H9 (cell line): ENCODE data around the gene P2RX2. TPM values are rescaled to one million over a fixed set of nuclear protein-coding genes. Genes with fewer than 3 reads are reported as not detected.

Source experiments
- DNase-seq: peaks from one replicate; pipeline ENCODE4 v3.0.0-alpha.2; 2017
- H2AFZ ChIP-seq: one replicate; pipeline ENCODE4 v1.6.1; 2013; ENCODE audit warnings: mild to moderate bottlenecking, low read length, control low read depth, moderate library complexity
- H2AK5ac ChIP-seq: 2 replicates; pipeline ENCODE4 v1.6.1; 2013; ENCODE audit warnings: low read length, control low read depth, mixed read lengths; ENCODE audit not compliant: insufficient read length
- H2BK120ac ChIP-seq: one replicate; pipeline ENCODE4 v1.6.1; 2013; ENCODE audit warnings: low read depth, mild to moderate bottlenecking, low read length, control low read depth, inconsistent platforms; ENCODE audit not compliant: poor library complexity, severe bottlenecking
- H2BK12ac ChIP-seq: 2 replicates; pipeline ENCODE4 v1.6.1; 2013; ENCODE audit warnings: low read length, control low read depth, mixed read lengths, low read depth; ENCODE audit not compliant: insufficient read length
- H2BK15ac ChIP-seq: 2 replicates; pipeline ENCODE4 v1.6.1; 2013; ENCODE audit warnings: low read depth, low read length, control low read depth
- H2BK20ac ChIP-seq: one replicate; pipeline ENCODE4 v1.6.1; 2013; ENCODE audit warnings: low read depth, mild to moderate bottlenecking, low read length, control low read depth, inconsistent platforms; ENCODE audit not compliant: poor library complexity, severe bottlenecking
- H2BK5ac ChIP-seq: 2 replicates; pipeline ENCODE4 v1.6.1; 2013; ENCODE audit warnings: low read length, control low read depth, mixed read lengths; ENCODE audit not compliant: insufficient read length
- H3K14ac ChIP-seq: 2 replicates; pipeline ENCODE4 v1.6.1; 2013; ENCODE audit warnings: low read length, control low read depth; ENCODE audit not compliant: insufficient read depth
- H3K18ac ChIP-seq: 2 replicates; pipeline ENCODE4 v1.6.1; 2013; ENCODE audit warnings: low read depth, mild to moderate bottlenecking, mixed read lengths, low read length, control low read depth; ENCODE audit not compliant: insufficient read length
- H3K23ac ChIP-seq: 2 replicates; pipeline ENCODE4 v1.6.1; 2013; ENCODE audit warnings: low read length, control low read depth, mixed read lengths, low read depth; ENCODE audit not compliant: insufficient read length
- H3K23me2 ChIP-seq: 2 replicates; pipeline ENCODE4 v1.6.1; 2013; ENCODE audit warnings: low read depth, mild to moderate bottlenecking, mixed read lengths, low read length, control low read depth; ENCODE audit not compliant: insufficient read length, poor library complexity, severe bottlenecking
- H3K27ac ChIP-seq: 2 replicates; pipeline ENCODE4 v1.5.1; 2013; ENCODE audit warnings: low read length, control low read depth, mixed read lengths, low read depth; ENCODE audit not compliant: insufficient read length
- H3K27me3 ChIP-seq: 2 replicates; pipeline ENCODE4 v1.6.1; 2013; ENCODE audit warnings: low read length, control low read depth, inconsistent platforms; ENCODE audit not compliant: insufficient read depth
- H3K4ac ChIP-seq: 2 replicates; pipeline ENCODE4 v1.6.1; 2013; ENCODE audit warnings: low read depth, mild to moderate bottlenecking, control low read depth, inconsistent platforms, low read length, moderate library complexity
- H3K4me1 ChIP-seq: 2 replicates; pipeline ENCODE4 v1.6.1; 2013; ENCODE audit warnings: low read length, control low read depth, inconsistent platforms; ENCODE audit not compliant: insufficient read depth
- H3K4me2 ChIP-seq: 2 replicates; pipeline ENCODE4 v1.6.1; 2013; ENCODE audit warnings: low read length, control low read depth, mixed read lengths; ENCODE audit not compliant: insufficient read length, insufficient read depth
- H3K56ac ChIP-seq: 2 replicates; pipeline ENCODE4 v1.6.1; 2013; ENCODE audit warnings: low read depth, mild to moderate bottlenecking, mixed read lengths, low read length, control low read depth; ENCODE audit not compliant: insufficient read length
- H3K79me1 ChIP-seq: 2 replicates; pipeline ENCODE4 v1.6.1; 2013; ENCODE audit warnings: low read depth, mild to moderate bottlenecking, moderate library complexity, low read length, control low read depth, inconsistent platforms; ENCODE audit not compliant: insufficient read depth, poor library complexity, severe bottlenecking
- H3K79me2 ChIP-seq: 2 replicates; pipeline ENCODE4 v1.6.1; 2013; ENCODE audit warnings: low read length, control low read depth, inconsistent platforms; ENCODE audit not compliant: insufficient read depth
- H3K9ac ChIP-seq: 2 replicates; pipeline ENCODE4 v1.6.1; 2013; ENCODE audit warnings: low read length, control low read depth, mixed read lengths; ENCODE audit not compliant: insufficient read length; ENCODE audit errors: extremely low read depth
- H3K9me3 ChIP-seq: one replicate; pipeline ENCODE4 v1.6.1; 2013; ENCODE audit warnings: low read depth, low read length, inconsistent platforms; ENCODE audit not compliant: control insufficient read depth
- H3T11ph ChIP-seq: one replicate; pipeline ENCODE4 v1.6.1; 2013; ENCODE audit warnings: mild to moderate bottlenecking, low read length, control low read depth, inconsistent platforms
- H4K20me1 ChIP-seq: one replicate; pipeline ENCODE4 v1.6.1; 2013; ENCODE audit not compliant: control insufficient read depth, insufficient read length, insufficient read depth
- H4K5ac ChIP-seq: 2 replicates; pipeline ENCODE4 v1.6.1; 2013; ENCODE audit warnings: low read depth, mild to moderate bottlenecking, mixed read lengths, low read length, control low read depth; ENCODE audit not compliant: insufficient read length
- H4K8ac ChIP-seq: replicated peaks from 2 replicates; pipeline ENCODE4 v1.6.1; 2013; ENCODE audit warnings: low read length, control low read depth, mixed read lengths, low read depth; ENCODE audit not compliant: insufficient read length
- H4K91ac ChIP-seq: 2 replicates; pipeline ENCODE4 v1.6.1; 2013; ENCODE audit warnings: low read depth, mild to moderate bottlenecking, moderate library complexity, mixed read lengths, low read length, control low read depth; ENCODE audit not compliant: insufficient read length
- H3K27ac Mint-ChIP-seq, 3 experiments: 2 replicates in 2 of 3; 3 replicates in 1 of 3; pipeline ENCODE4 v1.8.0; 2020 to 2021; ENCODE audit warnings: mixed read lengths in 3 of 3, mild to moderate bottlenecking in 1 of 3, moderate library complexity in 1 of 3
- H3K27me3 Mint-ChIP-seq: 2 replicates; pipeline ENCODE4 v1.8.0; 2021; ENCODE audit warnings: low read depth, mild to moderate bottlenecking, moderate library complexity, mixed read lengths
- H3K36me3 Mint-ChIP-seq, 3 experiments: 2 replicates in 2 of 3; 3 replicates in 1 of 3; pipeline ENCODE4 v1.8.0; 2020 to 2021; ENCODE audit warnings: low read depth in 3 of 3, mixed read lengths in 3 of 3; ENCODE audit not compliant: insufficient read depth in 1 of 3
- H3K4me1 Mint-ChIP-seq, 2 experiments: 2 replicates each; pipeline ENCODE4 v1.8.0; 2020; ENCODE audit warnings: mixed read lengths in 2 of 2
- H3K4me3 Mint-ChIP-seq, 2 experiments: 2 replicates in 1 of 2; 3 replicates in 1 of 2; pipeline ENCODE4 v1.8.0; 2020 to 2021; ENCODE audit warnings: mild to moderate bottlenecking in 2 of 2, mixed read lengths in 2 of 2, moderate library complexity in 1 of 2
- H3K9me3 Mint-ChIP-seq, 2 experiments: 2 replicates in 1 of 2; 3 replicates in 1 of 2; pipeline ENCODE4 v1.8.0; 2020; ENCODE audit warnings: mild to moderate bottlenecking in 2 of 2, mixed read lengths in 2 of 2, moderate library complexity in 1 of 2
- CTCF ChIP-seq: fragments of 200-600 bp; sonication (generic); conservative IDR thresholded peaks from 3 replicates; pipeline ENCODE4 v1.8.0; 2021; ENCODE audit warnings: antibody characterized with exemption, mild to moderate bottlenecking
- WGBS: extraction: QIAGEN DNeasy Blood & Tissue Kit; methylation state at CpG from one replicate; pipeline ENCODE4 v1.1.7; 2013; ENCODE audit warnings: missing lambda C conversion rate, low lambda C conversion rate, mixed read lengths; ENCODE audit not compliant: insufficient read length; ENCODE audit errors: extremely low coverage; 5-methylcytosine and 5-hydroxymethylcytosine counted together
- total RNA-seq: library from RNA; stranded (reverse); gene quantifications from 2 replicates; pipeline ENCODE4 v1.2.1, GENCODE V29; 2021

P2RX2 gene
- total RNA-seq, 1 experiment from 2014 or later = 1.8 TPM

GRCh38 chr12:132608231-132609171 is 10.1 kb upstream of the P2RX2 start:
- WGBS = no CpG with 5 or more reads among the region's 25 CpGs
- H4K8ac ChIP-seq = no peak overlapping the region
- H3K4ac ChIP-seq = no peak overlapping the region
- no peak overlapping the region for H3K27ac ChIP-seq
- no peaks in the 10 kb centered on the region for H3K23me2 ChIP-seq
- H3K9me3 Mint-ChIP-seq = peaks cover 13 to 15% of the 10 kb centered on the region in 2 experiments; a peak in 4 of 5 replicates
- H2AFZ ChIP-seq = no peak overlapping the region
- no peak for DNase-seq
- H3K79me1 ChIP-seq = no peaks in the 10 kb centered on the region
- H3K36me3 Mint-ChIP-seq = peaks cover 0 to 4% (median 3%) of the 10 kb centered on the region in 3 experiments; a peak in 3 of 7 replicates
- H3K9me3 ChIP-seq = peaks cover 7% of the 10 kb centered on the region
- no peak overlapping the region for H2BK12ac ChIP-seq
- no peak for TF ChIP-seq CTCF
- no peak overlapping the region for H3K4me3 Mint-ChIP-seq
- H3K14ac ChIP-seq = no peak overlapping the region
- no peak overlapping the region for H3K9ac ChIP-seq
- no peak overlapping the region for H2BK120ac ChIP-seq
- no peak overlapping the region for H3K23ac ChIP-seq
- H2BK20ac ChIP-seq = no peak overlapping the region
- H3K4me2 ChIP-seq = no peak overlapping the region
- H3T11ph ChIP-seq = no peak overlapping the region
- H3K4me1 Mint-ChIP-seq = no peaks in the 10 kb centered on the region
- no peak overlapping the region for H2BK15ac ChIP-seq
- H3K27ac Mint-ChIP-seq = peak overlapping the region in 1 of 3 experiments; percentile 67; a peak in 1 of 7 replicates
- H3K56ac ChIP-seq = no peak overlapping the region
- H2BK5ac ChIP-seq = no peak overlapping the region
- peaks cover 98% of the 10 kb centered on the region for H3K27me3 Mint-ChIP-seq
- no peak overlapping the region for H4K91ac ChIP-seq
- H3K18ac ChIP-seq = no peak overlapping the region
- peaks cover 11% of the 10 kb centered on the region for H3K27me3 ChIP-seq
- no peak overlapping the region for H2AK5ac ChIP-seq
- no peaks in the 10 kb centered on the region for H3K4me1 ChIP-seq
- H3K79me2 ChIP-seq = no peaks in the 10 kb centered on the region
- H4K5ac ChIP-seq = no peak overlapping the region
- H4K20me1 ChIP-seq = no peaks in the 10 kb centered on the region
